ENCODE measurements around the gene RDH16. TPM values are rescaled to one million over a fixed set of nuclear protein-coding genes. Genes with fewer than 3 reads are reported as not detected.
"Not testable (repeated sequence)": the region's sequence is repeated elsewhere in the genome, so short reads cannot be mapped to it uniquely, and the experiment has no call there.

The RDH16 gene
- total and polyA plus RNA-seq, 3 experiments from 2014 or later: 0.13 to 0.31 (median 0.20) TPM

GRCh38 chr12:56918139-56918538, 39.3 kb downstream of the RDH16 start:
- CTCF ChIA-PET; H3K4me3 Mint-ChIP-seq; H3K4me1 ChIP-seq (ENCODE audit: insufficient read depth, low read length); H3K4me3 ChIP-seq (ENCODE audit: low read length); POLR2A ChIA-PET; DNase-seq; H3K4me1 Mint-ChIP-seq; H3K27ac ChIP-seq (ENCODE audit: low read depth, low read length); H3K36me3 Mint-ChIP-seq; H3K27me3 ChIP-seq (ENCODE audit: insufficient read depth, low read length, poor library complexity, severe bottlenecking); H3K36me3 ChIP-seq (ENCODE audit: insufficient read depth, low read length); H3K9me3 ChIP-seq (ENCODE audit: low read length); H3K27ac Mint-ChIP-seq: not testable (repeated sequence)
- Mint-ChIP-seq H3K27me3 (peaks cover 8 to 15% of the 10 kb centered on the region in 2 donors), H3K9me3 (peaks cover 6 to 18% (median 15%) of the 10 kb centered on the region in 5 donors)

GRCh38 chr12:56916996-56917333, 40.4 kb downstream of the RDH16 start:
- DNase-seq: no peak

GRCh38 chr12:56916296-56916995, 41.0 kb downstream of the RDH16 start:
- Histone ChIP-seq H3K4me1 (ENCODE audit: insufficient read depth, low read length) (no peaks in the 10 kb centered on the region), H3K36me3 (ENCODE audit: insufficient read depth, low read length) (no peaks in the 10 kb centered on the region), H3K9me3 (ENCODE audit: low read length) (no peaks in the 10 kb centered on the region), H3K27me3 (ENCODE audit: insufficient read depth, low read length, poor library complexity, severe bottlenecking) (no peaks in the 10 kb centered on the region), H3K4me3 (ENCODE audit: low read length) (no peak overlapping the region), H3K27ac (ENCODE audit: low read depth, low read length) (no peak overlapping the region)
- DNase-seq: no peak
- Mint-ChIP-seq H3K27me3 (peaks cover 8 to 30% of the 10 kb centered on the region in 2 donors), H3K4me1 (no peaks in the 10 kb centered on the region), H3K4me3 (no peak overlapping the region), H3K27ac (no peak overlapping the region), H3K9me3 (peaks cover 6 to 18% (median 15%) of the 10 kb centered on the region in 5 donors), H3K36me3 (no peaks in the 10 kb centered on the region)
- ChIA-PET CTCF (interaction anchor here (2.2 kb wide), 1 partner anchor 10 kb away, joined by 6 read pairs; no protein-coding TSS in a partner anchor), POLR2A (no interaction called here)

More at GRCh38 chr12:56916996-56917333, 40.4 kb downstream of the RDH16 start:
- Mint-ChIP-seq H3K27ac (no peak overlapping the region), H3K4me3 (no peak overlapping the region), H3K36me3 (no peaks in the 10 kb centered on the region), H3K4me1 (no peaks in the 10 kb centered on the region), H3K27me3 (peaks cover 9 to 24% of the 10 kb centered on the region in 2 donors), H3K9me3 (peaks cover 6 to 18% (median 15%) of the 10 kb centered on the region in 5 donors)
- H3K9me3 ChIP-seq (ENCODE audit: low read length): no peaks in the 10 kb centered on the region
- ChIA-PET CTCF (interaction anchor here (2.2 kb wide), 1 partner anchor 9 kb away, joined by 6 read pairs; no protein-coding TSS in a partner anchor), POLR2A (no interaction called here)
- H3K36me3 ChIP-seq (ENCODE audit: insufficient read depth, low read length): no peaks in the 10 kb centered on the region
- no peaks in the 10 kb centered on the region for H3K4me1 ChIP-seq (ENCODE audit: insufficient read depth, low read length)
- H3K27ac ChIP-seq (ENCODE audit: low read depth, low read length): no peak overlapping the region
- H3K4me3 ChIP-seq (ENCODE audit: low read length): no peak overlapping the region
- H3K27me3 ChIP-seq (ENCODE audit: insufficient read depth, low read length, poor library complexity, severe bottlenecking): no peaks in the 10 kb centered on the region

- POLR2A ChIA-PET: no interaction called here
- H3K36me3 ChIP-seq (ENCODE audit: insufficient read depth, low read length): no peaks in the 10 kb centered on the region
- H3K9me3 ChIP-seq (ENCODE audit: low read length): no peaks in the 10 kb centered on the region
- H3K36me3 Mint-ChIP-seq: peaks cover 0 to 5% (median 0%) of the 10 kb centered on the region in 3 donors
- no peak overlapping the region for H3K27ac Mint-ChIP-seq
- peaks cover 4 to 44% of the 10 kb centered on the region in 2 donors for H3K27me3 Mint-ChIP-seq
- peaks cover 0 to 17% (median 5%) of the 10 kb centered on the region in 5 donors for H3K9me3 Mint-ChIP-seq
- H3K4me1 ChIP-seq (ENCODE audit: insufficient read depth, low read length): no peaks in the 10 kb centered on the region
- no peak overlapping the region for H3K4me3 Mint-ChIP-seq
- no peak for DNase-seq
- CTCF ChIA-PET: no interaction called here
- H3K4me1 Mint-ChIP-seq: no peaks in the 10 kb centered on the region
- H3K4me3 ChIP-seq (ENCODE audit: low read length): no peak overlapping the region
- no peak overlapping the region for H3K27ac ChIP-seq (ENCODE audit: low read depth, low read length)
- H3K27me3 ChIP-seq (ENCODE audit: insufficient read depth, low read length, poor library complexity, severe bottlenecking): no peaks in the 10 kb centered on the region
Measured at GRCh38 chr12:56914724-56915123, 42.7 kb downstream of the RDH16 start.

- Histone ChIP-seq H3K9me3 (ENCODE audit: low read length) (no peaks in the 10 kb centered on the region), H3K4me1 (ENCODE audit: insufficient read depth, low read length) (no peaks in the 10 kb centered on the region), H3K4me3 (ENCODE audit: low read length) (no peak overlapping the region), H3K27me3 (ENCODE audit: insufficient read depth, low read length, poor library complexity, severe bottlenecking) (no peaks in the 10 kb centered on the region), H3K27ac (ENCODE audit: low read depth, low read length) (no peak overlapping the region), H3K36me3 (ENCODE audit: insufficient read depth, low read length) (no peaks in the 10 kb centered on the region)
- H3K4me1 Mint-ChIP-seq: no peaks in the 10 kb centered on the region
- H3K36me3 Mint-ChIP-seq: peaks cover 0 to 7% (median 0%) of the 10 kb centered on the region in 3 donors
- no peak overlapping the region for H3K4me3 Mint-ChIP-seq
- H3K9me3 Mint-ChIP-seq: peaks cover 0 to 21% (median 10%) of the 10 kb centered on the region in 5 donors
- H3K27ac Mint-ChIP-seq: no peak overlapping the region
- DNase-seq: no peak
- peaks cover 4 to 46% of the 10 kb centered on the region in 2 donors for H3K27me3 Mint-ChIP-seq
- ChIA-PET CTCF (no interaction called here), POLR2A (no interaction called here)
Measured at GRCh38 chr12:56914256-56914655, 43.2 kb downstream of the RDH16 start.

- H3K4me3 ChIP-seq (ENCODE audit: low read length); POLR2A ChIA-PET; H3K27ac ChIP-seq (ENCODE audit: low read depth, low read length); H3K36me3 ChIP-seq (ENCODE audit: insufficient read depth, low read length); H3K27me3 ChIP-seq (ENCODE audit: insufficient read depth, low read length, poor library complexity, severe bottlenecking); H3K4me3 Mint-ChIP-seq; H3K4me1 Mint-ChIP-seq; CTCF ChIA-PET; H3K27ac Mint-ChIP-seq; H3K9me3 ChIP-seq (ENCODE audit: low read length); H3K4me1 ChIP-seq (ENCODE audit: insufficient read depth, low read length); DNase-seq: not testable (repeated sequence)
- Mint-ChIP-seq H3K9me3 (peaks cover 0 to 22% (median 9%) of the 10 kb centered on the region in 5 donors), H3K36me3 (peaks cover 0 to 12% (median 0%) of the 10 kb centered on the region in 3 donors), H3K27me3 (peaks cover 4 to 40% of the 10 kb centered on the region in 2 donors)
Measured at GRCh38 chr12:56909403-56909802, 48.0 kb downstream of the RDH16 start.

GRCh38 chr12:56908136-56908535, 49.3 kb downstream of the RDH16 start:
- Histone ChIP-seq H3K27me3 (ENCODE audit: insufficient read depth, low read length, poor library complexity, severe bottlenecking) (no peaks in the 10 kb centered on the region), H3K4me1 (ENCODE audit: insufficient read depth, low read length) (no peaks in the 10 kb centered on the region), H3K4me3 (ENCODE audit: low read length) (no peak overlapping the region), H3K9me3 (ENCODE audit: low read length) (no peaks in the 10 kb centered on the region), H3K36me3 (ENCODE audit: insufficient read depth, low read length) (no peaks in the 10 kb centered on the region), H3K27ac (ENCODE audit: low read depth, low read length) (no peak overlapping the region)
- ChIA-PET CTCF (no interaction called here), POLR2A (no interaction called here)
- Mint-ChIP-seq H3K36me3 (peaks cover 0 to 12% (median 0%) of the 10 kb centered on the region in 3 donors), H3K4me1 (no peaks in the 10 kb centered on the region), H3K27me3 (peaks cover under 1 to 44% of the 10 kb centered on the region in 2 donors), H3K4me3 (no peak overlapping the region), H3K9me3 (peaks cover 0 to 25% (median 14%) of the 10 kb centered on the region in 5 donors), H3K27ac (no peak overlapping the region)
- no peak for DNase-seq

- Mint-ChIP-seq H3K9me3 (peaks cover 12 to 43% (median 30%) of the 10 kb centered on the region in 5 donors), H3K27me3 (peaks cover 0 to 30% of the 10 kb centered on the region in 2 donors), H3K4me1 (no peaks in the 10 kb centered on the region), H3K36me3 (peaks cover 2 to 26% (median 2%) of the 10 kb centered on the region in 3 donors), H3K4me3 (no peak overlapping the region), H3K27ac (no peak overlapping the region)
- peaks cover 8% of the 10 kb centered on the region for H3K9me3 ChIP-seq (ENCODE audit: low read length)
- no peaks in the 10 kb centered on the region for H3K4me1 ChIP-seq (ENCODE audit: insufficient read depth, low read length)
- DNase-seq: no peak
- H3K4me3 ChIP-seq (ENCODE audit: low read length): no peak overlapping the region
- H3K27me3 ChIP-seq (ENCODE audit: insufficient read depth, low read length, poor library complexity, severe bottlenecking): no peaks in the 10 kb centered on the region
- CTCF ChIA-PET: no interaction called here
- no peak overlapping the region for H3K27ac ChIP-seq (ENCODE audit: low read depth, low read length)
- POLR2A ChIA-PET: no interaction called here
- no peaks in the 10 kb centered on the region for H3K36me3 ChIP-seq (ENCODE audit: insufficient read depth, low read length)
Measured at GRCh38 chr12:56905852-56906251, 51.6 kb downstream of the RDH16 start.
